Placental pericyte (primary cell): ENCODE measurements around the gene SELENOI. TPM values are rescaled to one million over a fixed set of nuclear protein-coding genes. Genes with fewer than 3 reads are reported as not detected.

Source experiments
- total RNA-seq: library from RNA; depleted of rRNA; stranded (reverse); fragments of >200 nt; gene quantifications from 2 replicates; pipeline ENCODE4 v1.2.3, GENCODE V29; 2012

SELENOI gene, protein sequence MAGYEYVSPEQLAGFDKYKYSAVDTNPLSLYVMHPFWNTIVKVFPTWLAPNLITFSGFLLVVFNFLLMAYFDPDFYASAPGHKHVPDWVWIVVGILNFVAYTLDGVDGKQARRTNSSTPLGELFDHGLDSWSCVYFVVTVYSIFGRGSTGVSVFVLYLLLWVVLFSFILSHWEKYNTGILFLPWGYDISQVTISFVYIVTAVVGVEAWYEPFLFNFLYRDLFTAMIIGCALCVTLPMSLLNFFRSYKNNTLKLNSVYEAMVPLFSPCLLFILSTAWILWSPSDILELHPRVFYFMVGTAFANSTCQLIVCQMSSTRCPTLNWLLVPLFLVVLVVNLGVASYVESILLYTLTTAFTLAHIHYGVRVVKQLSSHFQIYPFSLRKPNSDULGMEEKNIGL
- total RNA-seq, result 17.9 and 34.6 TPM in 2 replicates

DNA sequence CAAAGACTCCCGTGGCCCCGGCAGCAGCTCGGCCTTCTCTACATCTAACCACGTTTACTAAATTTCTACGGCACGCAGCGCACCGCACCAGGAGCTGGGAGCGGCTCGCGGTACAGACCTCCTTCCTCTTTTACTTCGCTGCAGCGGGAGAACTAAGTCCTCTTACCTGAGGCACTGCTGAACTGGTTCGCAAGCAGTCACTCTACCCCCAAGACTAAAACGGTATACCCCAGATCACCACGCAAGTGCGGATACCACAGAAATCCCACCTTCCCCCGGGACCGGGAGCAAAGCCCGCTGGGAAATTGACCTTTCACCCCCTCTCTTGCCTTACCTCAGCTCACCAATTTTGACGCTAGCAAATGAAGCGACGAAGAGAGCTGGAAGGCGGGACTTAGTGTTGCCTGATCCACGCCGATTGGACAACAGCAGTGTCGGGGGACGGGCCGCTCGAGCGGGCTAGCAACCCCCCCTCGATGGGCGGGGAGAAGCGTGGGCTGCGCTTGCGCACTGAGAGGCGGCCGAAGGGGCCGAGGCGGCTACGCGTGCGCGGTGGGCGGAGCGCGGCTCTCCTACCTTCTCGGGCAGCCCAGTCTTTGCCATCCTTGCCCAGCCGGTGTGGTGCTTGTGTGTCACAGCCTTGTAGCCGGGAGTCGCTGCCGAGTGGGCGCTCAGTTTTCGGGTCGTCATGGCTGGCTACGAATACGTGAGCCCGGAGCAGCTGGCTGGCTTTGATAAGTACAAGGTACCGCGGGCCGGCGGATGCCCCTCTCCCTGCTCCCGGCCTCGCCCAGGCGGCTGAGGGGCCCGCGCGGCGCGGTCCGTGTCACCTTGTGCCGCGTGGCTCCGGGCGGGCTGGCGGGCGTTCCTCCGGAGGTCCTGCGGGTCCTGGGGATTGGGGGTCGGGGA is at the start of gene SELENOI:
Gene SELENOI, plus strand, starts transcription at position 599 of the 909 bp plus-strand sequence. Its CDS starts 90 bp downstream, at position 689.

DNA sequence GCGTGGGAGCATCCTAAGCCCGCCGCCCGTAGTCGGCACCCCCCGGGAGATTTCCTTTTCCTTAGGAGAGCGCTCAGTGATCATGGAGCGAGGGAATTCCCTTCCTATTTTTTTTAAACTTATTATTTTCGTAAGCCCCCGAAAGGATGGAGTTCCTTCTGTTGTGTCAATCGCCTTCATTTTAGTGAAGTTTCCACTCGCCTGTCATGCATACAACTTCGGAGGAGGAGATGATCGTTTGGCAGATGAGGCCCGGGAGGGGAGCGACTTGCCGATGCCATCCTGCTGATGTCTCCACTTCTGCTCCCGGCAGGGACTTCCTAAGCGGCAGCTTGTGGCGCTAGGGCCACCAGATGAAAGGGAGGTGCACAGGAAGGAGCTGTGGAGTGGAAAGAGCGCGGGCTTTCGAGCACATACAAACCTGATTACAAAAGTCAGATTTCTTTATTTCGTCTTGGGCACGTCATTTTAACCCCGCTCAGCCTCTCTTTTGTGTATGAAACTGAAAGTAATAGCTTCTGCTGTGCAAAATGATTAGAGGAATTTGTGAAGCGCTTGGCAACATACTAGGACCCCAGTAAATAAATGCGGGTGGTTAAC is 611 bp downstream of the SELENOI start, which contains the start of gene ADGRF3:
Gene ADGRF3, minus strand, starts transcription at position 336 of the 600 bp plus-strand sequence. CDS start 555 bp downstream, outside the sequence.

DNA sequence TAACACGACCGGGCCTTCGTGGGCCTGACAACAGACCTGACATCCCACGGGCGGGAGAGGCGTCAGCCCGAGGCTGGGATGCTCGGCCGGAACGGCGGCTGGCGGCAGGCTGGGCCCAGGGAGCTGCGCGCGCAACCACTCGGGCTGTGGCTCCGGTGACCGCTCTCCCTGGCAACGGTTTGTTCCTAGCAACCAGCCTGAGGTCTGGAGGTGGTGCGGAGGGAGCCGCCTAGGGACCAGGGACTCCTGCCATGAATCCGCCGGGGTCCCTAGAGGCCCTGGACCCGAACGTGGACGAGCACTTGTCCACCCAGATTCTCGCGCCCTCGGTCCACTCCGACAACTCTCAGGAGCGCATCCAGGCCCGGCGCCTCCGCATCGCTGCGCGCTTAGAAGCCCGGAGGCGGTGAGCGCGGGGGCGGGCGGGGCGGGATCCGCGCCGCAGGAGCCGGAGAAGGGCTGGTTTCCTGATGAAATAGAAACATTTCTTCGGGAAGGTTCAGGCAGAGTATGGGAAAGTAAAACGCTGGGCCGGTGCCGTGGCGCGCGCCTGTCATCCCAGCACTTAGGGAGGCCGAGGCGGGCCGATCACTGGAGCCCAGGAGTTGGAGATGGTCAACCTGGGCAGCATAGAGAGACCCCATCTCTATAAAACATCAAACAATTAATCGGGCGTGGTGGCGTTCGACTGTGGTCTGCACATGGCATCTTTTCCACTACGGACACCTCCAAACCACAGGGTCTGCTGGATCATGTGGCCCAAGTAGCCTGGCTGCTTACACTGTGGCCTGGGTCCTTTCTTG is 56.0 kb downstream of the SELENOI start, which contains the start of gene DRC1:
Gene DRC1, plus strand, starts transcription at position 182 of the 803 bp plus-strand sequence. Its CDS starts 70 bp downstream, at position 252.

Other genes starting within 250 kb of the SELENOI start
- gene GAREM2, start 173.1 kb upstream of the SELENOI start, total RNA-seq, result 1.3 TPM in 2 replicates
- 115 and 143 TPM in 2 replicates for gene HADHA, start 101.5 kb upstream of the SELENOI start, total RNA-seq
- 75.4 and 88.6 TPM in 2 replicates for gene HADHB, start 101.2 kb upstream of the SELENOI start, total RNA-seq
- under 0.01 TPM in 2 replicates for gene ADGRF3, start 646 bp downstream of the SELENOI start, total RNA-seq
- gene DRC1, start 55.8 kb downstream of the SELENOI start, total RNA-seq, result not detected in 2 replicates
- 0.14 TPM in 1 of 2 replicates, not detected in the other for gene OTOF, start 132.0 kb downstream of the SELENOI start, total RNA-seq